Endodermal cell (in vitro differentiated cells): ENCODE measurements around the gene SUSD5. TPM values are rescaled to one million over a fixed set of nuclear protein-coding genes. Genes with fewer than 3 reads are reported as not detected.

Experiments
- DNase-seq: peaks from one replicate; pipeline ENCODE4 v3.0.0-alpha.2; 2017
- H3K27ac ChIP-seq: 2 replicates; pipeline ENCODE4 v1.5.1; 2013; ENCODE audit warnings: mild to moderate bottlenecking, low read depth, low read length, moderate library complexity
- H3K27me3 ChIP-seq: 2 replicates; pipeline ENCODE4 v1.6.1; 2013; ENCODE audit warnings: mild to moderate bottlenecking, low read length, moderate library complexity; ENCODE audit not compliant: insufficient read depth, control insufficient read depth, poor library complexity, severe bottlenecking
- H3K36me3 ChIP-seq: 2 replicates; pipeline ENCODE4 v1.7.0; 2013; ENCODE audit warnings: mild to moderate bottlenecking, low read length, moderate library complexity; ENCODE audit not compliant: control insufficient read depth, insufficient read depth
- H3K4me1 ChIP-seq: one replicate; pipeline ENCODE4 v1.7.0; 2013; ENCODE audit warnings: low read length; ENCODE audit not compliant: control insufficient read depth, insufficient read depth
- H3K4me3 ChIP-seq: 2 replicates; pipeline ENCODE4 v1.5.1; 2013; ENCODE audit warnings: mild to moderate bottlenecking, low read length, moderate library complexity
- H3K9ac ChIP-seq: 2 replicates; pipeline ENCODE4 v1.6.1; 2013; ENCODE audit warnings: mild to moderate bottlenecking, low read length, moderate library complexity; ENCODE audit not compliant: poor library complexity, severe bottlenecking; ENCODE audit errors: extremely low read depth
- H3K9me3 ChIP-seq: 2 replicates; pipeline ENCODE4 v1.6.1; 2013; ENCODE audit warnings: mild to moderate bottlenecking, low read length, moderate library complexity; ENCODE audit not compliant: control insufficient read depth
- H3K27ac Mint-ChIP-seq: 2 replicates; pipeline ENCODE4 v1.8.0; 2020; ENCODE audit warnings: mixed read lengths
- H3K27me3 Mint-ChIP-seq: 2 replicates; pipeline ENCODE4 v1.8.0; 2021; ENCODE audit warnings: mild to moderate bottlenecking, mixed read lengths; ENCODE audit not compliant: insufficient read depth
- H3K36me3 Mint-ChIP-seq: 2 replicates; pipeline ENCODE4 v1.8.0; 2020; ENCODE audit warnings: low read depth, mixed read lengths
- H3K4me1 Mint-ChIP-seq: 2 replicates; pipeline ENCODE4 v1.8.0; 2020; ENCODE audit warnings: mixed read lengths
- H3K4me3 Mint-ChIP-seq: 2 replicates; pipeline ENCODE4 v1.8.0; 2020; ENCODE audit warnings: mild to moderate bottlenecking, moderate library complexity, mixed read lengths
- H3K9me3 Mint-ChIP-seq: 2 replicates; pipeline ENCODE4 v1.8.0; 2020; ENCODE audit warnings: mild to moderate bottlenecking, mixed read lengths
- WGBS, 2 experiments: methylation state at CpG; one replicate each; pipeline versions ENCODE4 v1.1.5 to v1.1.7; 2013; ENCODE audit warnings: missing lambda C conversion rate in 2 of 2, mixed read lengths in 1 of 2; ENCODE audit not compliant: insufficient coverage in 1 of 2, insufficient read length in 1 of 2; 5-methylcytosine and 5-hydroxymethylcytosine counted together
- total RNA-seq, 2 donors: library from RNA; stranded (reverse); fragmentation: NEBNext Ultra II Directional in 1 of 2; extraction: Animal tissue kit (Norgen Biotek cat#: 25700) in 1 of 2; gene quantifications; 2 replicates in 1 of 2; 3 replicates in 1 of 2; pipeline ENCODE4 v1.2.1, GENCODE V29; 2021
- TF ChIP-seq, protein P1 (sequence below): fragments of 200-600 bp; sonication (generic); conservative IDR thresholded peaks from 2 replicates; pipeline ENCODE4 v1.5.0; 2021; ENCODE audit warnings: antibody characterized with exemption, mild to moderate bottlenecking

SUSD5 gene
- total RNA-seq, 2 donors from 2014 or later, result 1.3 to 2.6 TPM

DNA sequence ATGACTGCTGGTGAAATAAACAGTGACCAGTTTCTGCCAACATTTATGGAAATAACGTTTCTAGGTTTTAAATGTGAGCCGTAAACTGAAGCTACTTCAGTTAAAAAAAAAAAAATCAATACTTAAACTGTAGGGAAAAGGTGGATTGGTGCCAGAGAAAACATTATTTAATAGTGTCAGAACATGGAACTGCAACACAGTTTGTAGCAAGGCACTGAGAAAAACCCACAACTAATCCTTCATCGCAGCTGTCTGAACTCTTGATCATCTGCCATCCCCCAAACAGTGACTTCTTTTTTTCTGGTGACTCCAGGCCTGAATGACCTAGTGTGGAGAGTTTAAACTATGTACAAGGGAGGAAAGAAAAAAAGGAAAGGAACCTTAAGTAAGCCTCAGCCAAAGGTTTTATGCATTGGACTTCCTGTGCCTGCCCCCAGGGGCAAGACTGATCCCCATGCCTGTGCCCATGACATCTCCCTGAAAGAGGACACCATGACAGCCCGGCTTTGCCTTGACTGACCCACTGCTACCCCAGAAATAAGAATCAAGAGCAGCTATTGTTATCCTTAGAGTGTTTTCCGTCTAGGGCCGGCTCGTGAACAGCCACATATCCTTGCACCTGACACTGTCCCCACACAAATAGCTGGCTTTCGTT lies 71.7 kb downstream of the SUSD5 start:
- Histone ChIP-seq H3K27ac (no peak overlapping the region), H3K36me3 (peaks cover 18% of the 10 kb centered on the region), H3K4me3 (no peak overlapping the region), H3K4me1 (no peaks in the 10 kb centered on the region), H3K9ac (no peak overlapping the region), H3K9me3 (no peaks in the 10 kb centered on the region), H3K27me3 (no peaks in the 10 kb centered on the region)
- no peaks in the 10 kb centered on the region for H3K4me1 Mint-ChIP-seq
- H3K36me3 Mint-ChIP-seq, result peaks cover 17% of the 10 kb centered on the region
- H3K27ac Mint-ChIP-seq, result no peak overlapping the region
- no peak for DNase-seq
- WGBS, 2 experiments, result 83 to 95% methylated on average over 1 to 8 of the region's 8 CpGs
- no peaks in the 10 kb centered on the region for H3K27me3 Mint-ChIP-seq
- H3K9me3 Mint-ChIP-seq, result no peaks in the 10 kb centered on the region
- no peak overlapping the region for H3K4me3 Mint-ChIP-seq
- TF ChIP-seq, protein P1, sequence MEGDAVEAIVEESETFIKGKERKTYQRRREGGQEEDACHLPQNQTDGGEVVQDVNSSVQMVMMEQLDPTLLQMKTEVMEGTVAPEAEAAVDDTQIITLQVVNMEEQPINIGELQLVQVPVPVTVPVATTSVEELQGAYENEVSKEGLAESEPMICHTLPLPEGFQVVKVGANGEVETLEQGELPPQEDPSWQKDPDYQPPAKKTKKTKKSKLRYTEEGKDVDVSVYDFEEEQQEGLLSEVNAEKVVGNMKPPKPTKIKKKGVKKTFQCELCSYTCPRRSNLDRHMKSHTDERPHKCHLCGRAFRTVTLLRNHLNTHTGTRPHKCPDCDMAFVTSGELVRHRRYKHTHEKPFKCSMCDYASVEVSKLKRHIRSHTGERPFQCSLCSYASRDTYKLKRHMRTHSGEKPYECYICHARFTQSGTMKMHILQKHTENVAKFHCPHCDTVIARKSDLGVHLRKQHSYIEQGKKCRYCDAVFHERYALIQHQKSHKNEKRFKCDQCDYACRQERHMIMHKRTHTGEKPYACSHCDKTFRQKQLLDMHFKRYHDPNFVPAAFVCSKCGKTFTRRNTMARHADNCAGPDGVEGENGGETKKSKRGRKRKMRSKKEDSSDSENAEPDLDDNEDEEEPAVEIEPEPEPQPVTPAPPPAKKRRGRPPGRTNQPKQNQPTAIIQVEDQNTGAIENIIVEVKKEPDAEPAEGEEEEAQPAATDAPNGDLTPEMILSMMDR, result no peak

- H3K27ac Mint-ChIP-seq, result no peak overlapping the region
Measured at GRCh38 chr3:33145901-33146580, 72.6 kb downstream of the SUSD5 start.

DNA sequence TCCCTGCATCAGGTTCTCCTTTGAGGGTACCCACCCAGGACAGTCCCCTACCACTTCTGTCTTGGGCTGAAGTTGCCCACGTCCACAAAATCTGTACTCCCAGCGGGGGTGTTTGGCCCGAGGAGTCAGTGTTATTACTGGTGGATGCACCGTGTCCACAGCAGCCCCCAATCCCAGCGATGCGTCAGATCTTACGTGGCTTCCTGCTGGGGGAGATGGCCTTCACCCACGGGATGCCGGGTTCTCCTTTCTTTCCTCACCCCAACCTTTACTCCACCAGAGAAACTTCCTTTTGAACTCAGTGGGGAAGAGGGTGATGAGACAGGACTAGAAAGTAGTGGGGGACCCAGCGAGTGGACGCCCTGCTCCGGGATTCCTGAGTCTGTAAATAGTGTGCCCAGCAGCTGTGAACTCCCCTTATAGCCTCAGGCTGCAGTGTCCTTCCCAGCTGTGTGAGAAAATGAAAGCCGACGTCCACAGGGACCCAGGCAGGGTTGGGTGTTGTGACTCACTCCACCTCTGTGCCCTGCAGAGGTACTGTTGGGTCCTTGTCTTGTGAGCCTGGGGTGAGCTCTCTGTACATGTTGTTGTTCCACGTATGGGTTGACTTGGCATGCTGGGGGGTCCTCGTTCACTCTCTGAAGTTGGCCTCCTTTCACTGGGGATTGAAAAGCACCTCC lies 73.2 kb downstream of the SUSD5 start:
- peaks cover 26% of the 10 kb centered on the region for H3K36me3 ChIP-seq
- no peak overlapping the region for H3K27ac ChIP-seq
- H3K4me3 Mint-ChIP-seq, result no peak overlapping the region
- no peaks in the 10 kb centered on the region for H3K9me3 Mint-ChIP-seq
- no peak for DNase-seq
- no peaks in the 10 kb centered on the region for H3K4me1 ChIP-seq
- 86 to 87% methylated on average over 10 to 16 of the region's 16 CpGs for WGBS, 2 experiments
- H3K27me3 Mint-ChIP-seq, result no peaks in the 10 kb centered on the region
- H3K9ac ChIP-seq, result no peak overlapping the region
- H3K27ac Mint-ChIP-seq, result no peak overlapping the region
- TF ChIP-seq, protein P1, result no peak
- no peak overlapping the region for H3K4me3 ChIP-seq
- H3K36me3 Mint-ChIP-seq, result peaks cover 29% of the 10 kb centered on the region
- no peaks in the 10 kb centered on the region for H3K27me3 ChIP-seq
- H3K4me1 Mint-ChIP-seq, result no peaks in the 10 kb centered on the region
- no peaks in the 10 kb centered on the region for H3K9me3 ChIP-seq

More at GRCh38 chr3:33145901-33146580, 72.6 kb downstream of the SUSD5 start:
- H3K27me3 ChIP-seq, result no peaks in the 10 kb centered on the region
- Mint-ChIP-seq H3K27me3 (no peaks in the 10 kb centered on the region), H3K9me3 (no peaks in the 10 kb centered on the region), H3K4me1 (no peaks in the 10 kb centered on the region), H3K36me3 (peaks cover 24% of the 10 kb centered on the region), H3K4me3 (no peak overlapping the region)
- H3K27ac ChIP-seq, result no peak overlapping the region
- peaks cover 20% of the 10 kb centered on the region for H3K36me3 ChIP-seq
- H3K9ac ChIP-seq, result no peak overlapping the region
- TF ChIP-seq, protein P1, result no peak
- H3K9me3 ChIP-seq, result no peaks in the 10 kb centered on the region
- no peaks in the 10 kb centered on the region for H3K4me1 ChIP-seq
- DNase-seq, result no peak
- 93 to 100% methylated on average over 6 to 9 of the region's 9 CpGs for WGBS, 2 experiments
- H3K4me3 ChIP-seq, result no peak overlapping the region
